Omental fat pad (tissue), 4 donors: ENCODE results near the gene APBB2. TPM values are rescaled to one million over a fixed set of nuclear protein-coding genes. Genes with fewer than 3 reads are reported as not detected.

Source experiments
- ATAC-seq: fragments of 150-250 bp; one replicate; pipeline ENCODE4 v1.9.1; 2016; ENCODE audit warnings: mild to moderate bottlenecking, moderate library complexity; ENCODE audit not compliant: low FRiP score
- DNase-seq: peaks from one replicate; pipeline ENCODE4 v3.0.0-alpha.2; 2019; ENCODE audit warnings: low spot score
- total RNA-seq, 4 donors: library from RNA; depleted of rRNA; stranded (reverse); fragments of >200 nt; gene quantifications; one replicate each; pipeline ENCODE4 v1.1.0, GENCODE V29; 2016
- TF ChIP-seq, protein P1 (sequence below), 3 donors: fragments of 450-650 bp; IDR thresholded peaks; one replicate each; pipeline ENCODE4 v1.5.1; 2016 to 2017; ENCODE audit warnings: antibody characterized with exemption in 3 of 3, mild to moderate bottlenecking in 3 of 3, moderate library complexity in 2 of 3

APBB2 gene
- total RNA-seq, 4 donors from 2014 or later, result 76.6 to 138 (median 113) TPM

GRCh38 chr4:40831146-40831907, 383.0 kb downstream of the APBB2 start:
- no peak for ATAC-seq
- no peak for DNase-seq
- TF ChIP-seq, protein P1, sequence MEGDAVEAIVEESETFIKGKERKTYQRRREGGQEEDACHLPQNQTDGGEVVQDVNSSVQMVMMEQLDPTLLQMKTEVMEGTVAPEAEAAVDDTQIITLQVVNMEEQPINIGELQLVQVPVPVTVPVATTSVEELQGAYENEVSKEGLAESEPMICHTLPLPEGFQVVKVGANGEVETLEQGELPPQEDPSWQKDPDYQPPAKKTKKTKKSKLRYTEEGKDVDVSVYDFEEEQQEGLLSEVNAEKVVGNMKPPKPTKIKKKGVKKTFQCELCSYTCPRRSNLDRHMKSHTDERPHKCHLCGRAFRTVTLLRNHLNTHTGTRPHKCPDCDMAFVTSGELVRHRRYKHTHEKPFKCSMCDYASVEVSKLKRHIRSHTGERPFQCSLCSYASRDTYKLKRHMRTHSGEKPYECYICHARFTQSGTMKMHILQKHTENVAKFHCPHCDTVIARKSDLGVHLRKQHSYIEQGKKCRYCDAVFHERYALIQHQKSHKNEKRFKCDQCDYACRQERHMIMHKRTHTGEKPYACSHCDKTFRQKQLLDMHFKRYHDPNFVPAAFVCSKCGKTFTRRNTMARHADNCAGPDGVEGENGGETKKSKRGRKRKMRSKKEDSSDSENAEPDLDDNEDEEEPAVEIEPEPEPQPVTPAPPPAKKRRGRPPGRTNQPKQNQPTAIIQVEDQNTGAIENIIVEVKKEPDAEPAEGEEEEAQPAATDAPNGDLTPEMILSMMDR (IDR thresholded peaks at IDR 0.05), result no peak

DNA sequence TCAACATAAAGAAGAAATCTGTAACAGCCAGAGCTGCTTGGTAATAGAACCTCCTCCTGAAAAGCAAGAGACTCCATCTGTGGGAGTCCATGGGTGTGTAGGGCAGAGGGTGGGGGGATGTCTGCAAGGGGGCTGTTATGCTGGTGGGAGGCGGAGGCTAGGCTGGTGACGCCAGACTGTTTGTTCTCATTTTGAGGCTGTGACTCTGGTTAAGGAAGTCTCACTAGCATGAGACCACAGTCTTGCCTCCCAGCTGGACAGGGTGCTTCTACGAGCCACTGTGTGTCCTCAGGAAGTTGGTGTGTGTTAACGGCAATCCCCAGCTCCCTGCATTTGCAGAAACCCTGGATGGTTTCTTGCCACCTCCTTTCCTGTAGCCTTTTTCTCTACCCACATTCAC, 384.8 kb downstream of the APBB2 start:
- ATAC-seq (no peak), DNase-seq (no peak)
- TF ChIP-seq, protein P1 (IDR thresholded peaks at IDR 0.05), result no peak

- TF ChIP-seq, protein P1 (IDR thresholded peaks at IDR 0.05), result no peak
- no peak for DNase-seq
- no peak for ATAC-seq
Observed at GRCh38 chr4:40828661-40829060, 385.7 kb downstream of the APBB2 start.

GRCh38 chr4:40827758-40828157, 386.6 kb downstream of the APBB2 start:
- ATAC-seq (no peak), DNase-seq (no peak)
- TF ChIP-seq, protein P1 (IDR thresholded peaks at IDR 0.05), result no peak

- ATAC-seq, result no peak
- TF ChIP-seq, protein P1 (IDR thresholded peaks at IDR 0.05), result no peak
- DNase-seq, result no peak
Observed at GRCh38 chr4:40826821-40827220, 387.5 kb downstream of the APBB2 start.

GRCh38 chr4:40825014-40825838, 389.1 kb downstream of the APBB2 start:
- TF ChIP-seq, protein P1 (IDR thresholded peaks at IDR 0.05), result no peak
- ATAC-seq (no peak), DNase-seq (no peak)
